Measurements from ENCODE around the gene AGAP3.

Gene AGAP3

GRCh38 chr7:151138153-151138851 lies 52.0 kb downstream of the AGAP3 start:
- H3K27me3 ChIP-seq = no peaks in the 10 kb centered on the region
- H3K4me1 ChIP-seq (ENCODE audit: control insufficient read depth in 1 of 2, insufficient read depth in 1 of 2, low read depth in 1 of 2, low read length in 1 of 2) = no peaks in the 10 kb centered on the region
- peaks cover 12% of the 10 kb centered on the region for H3K36me3 ChIP-seq
- no peak overlapping the region for H3K4me3 ChIP-seq (ENCODE audit: low read depth in 1 of 2, low read length in 1 of 2)
- no peak overlapping the region for H3K27ac ChIP-seq
- H3K9me3 ChIP-seq = no peaks in the 10 kb centered on the region
- TF ChIP-seq, protein P1, sequence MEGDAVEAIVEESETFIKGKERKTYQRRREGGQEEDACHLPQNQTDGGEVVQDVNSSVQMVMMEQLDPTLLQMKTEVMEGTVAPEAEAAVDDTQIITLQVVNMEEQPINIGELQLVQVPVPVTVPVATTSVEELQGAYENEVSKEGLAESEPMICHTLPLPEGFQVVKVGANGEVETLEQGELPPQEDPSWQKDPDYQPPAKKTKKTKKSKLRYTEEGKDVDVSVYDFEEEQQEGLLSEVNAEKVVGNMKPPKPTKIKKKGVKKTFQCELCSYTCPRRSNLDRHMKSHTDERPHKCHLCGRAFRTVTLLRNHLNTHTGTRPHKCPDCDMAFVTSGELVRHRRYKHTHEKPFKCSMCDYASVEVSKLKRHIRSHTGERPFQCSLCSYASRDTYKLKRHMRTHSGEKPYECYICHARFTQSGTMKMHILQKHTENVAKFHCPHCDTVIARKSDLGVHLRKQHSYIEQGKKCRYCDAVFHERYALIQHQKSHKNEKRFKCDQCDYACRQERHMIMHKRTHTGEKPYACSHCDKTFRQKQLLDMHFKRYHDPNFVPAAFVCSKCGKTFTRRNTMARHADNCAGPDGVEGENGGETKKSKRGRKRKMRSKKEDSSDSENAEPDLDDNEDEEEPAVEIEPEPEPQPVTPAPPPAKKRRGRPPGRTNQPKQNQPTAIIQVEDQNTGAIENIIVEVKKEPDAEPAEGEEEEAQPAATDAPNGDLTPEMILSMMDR (IDR thresholded peaks at IDR 0.05) = no peak

DNA sequence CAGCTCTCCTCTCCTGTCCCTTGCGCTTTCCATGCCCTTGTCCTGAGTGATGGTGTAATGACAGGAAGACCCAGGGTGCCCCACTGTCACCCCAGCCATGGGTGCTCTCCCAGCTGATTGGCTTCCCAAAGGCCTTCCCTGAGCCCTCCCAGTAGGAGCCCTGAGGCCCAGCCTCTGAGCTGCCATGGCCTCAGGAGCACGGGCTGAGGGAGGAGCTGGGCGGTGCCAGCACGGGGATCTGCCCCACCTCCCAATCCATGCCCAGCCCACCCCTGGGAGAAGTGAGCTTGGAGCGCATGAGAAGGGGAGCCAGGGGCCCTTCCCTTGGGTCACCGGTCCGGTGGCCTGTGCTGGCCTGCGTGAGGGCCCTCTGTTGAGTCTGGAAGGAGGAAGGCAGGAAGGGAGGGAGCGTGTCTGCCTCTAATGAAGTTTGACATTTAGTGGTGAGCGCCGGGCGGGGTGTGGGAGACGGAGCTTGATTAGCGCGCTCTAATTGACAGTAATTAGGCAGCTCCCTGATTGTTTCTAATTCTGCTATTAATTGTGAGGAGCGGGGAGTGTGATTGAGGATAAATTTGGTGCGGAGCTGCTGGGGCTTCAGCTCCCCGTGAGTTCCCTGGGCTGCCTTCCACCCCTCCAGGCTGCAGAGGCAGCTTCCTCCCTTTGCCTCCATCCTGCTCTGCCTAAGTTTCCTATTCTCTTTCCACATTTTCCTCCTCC lies 53.0 kb downstream of the AGAP3 start:
- no peaks in the 10 kb centered on the region for H3K4me1 ChIP-seq (ENCODE audit: control insufficient read depth in 1 of 2, insufficient read depth in 1 of 2, low read depth in 1 of 2, low read length in 1 of 2)
- no peaks in the 10 kb centered on the region for H3K27me3 ChIP-seq
- H3K4me3 ChIP-seq (ENCODE audit: low read depth in 1 of 2, low read length in 1 of 2) = no peak overlapping the region
- no peak overlapping the region for H3K27ac ChIP-seq
- peaks cover 14% of the 10 kb centered on the region for H3K36me3 ChIP-seq
- TF ChIP-seq, protein P1 (IDR thresholded peaks at IDR 0.05) = no peak
- no peaks in the 10 kb centered on the region for H3K9me3 ChIP-seq

DNA sequence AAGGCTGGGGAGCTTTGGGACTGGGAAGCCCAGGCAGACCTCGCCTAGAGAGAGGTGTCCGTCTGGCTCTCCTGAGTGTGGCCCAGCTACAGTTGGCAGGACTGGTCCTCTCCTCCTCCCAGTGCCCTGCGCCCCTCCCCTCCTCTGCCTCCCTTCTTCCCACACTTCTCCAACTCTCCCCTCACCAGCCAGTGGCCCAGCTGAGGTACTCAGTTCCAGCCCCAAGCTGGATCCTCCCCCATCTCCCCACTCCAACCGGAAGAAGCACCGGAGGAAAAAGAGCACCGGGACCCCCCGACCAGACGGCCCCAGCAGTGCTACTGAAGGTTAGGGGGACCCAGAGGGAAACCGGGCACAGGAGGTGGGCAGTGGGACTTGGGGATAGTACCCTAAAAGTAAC lies 53.5 kb downstream of the AGAP3 start:
- TF ChIP-seq, protein P1 (IDR thresholded peaks at IDR 0.05) = no peak
- H3K36me3 ChIP-seq = peaks cover 8% of the 10 kb centered on the region
- H3K27ac ChIP-seq = no peak overlapping the region

DNA sequence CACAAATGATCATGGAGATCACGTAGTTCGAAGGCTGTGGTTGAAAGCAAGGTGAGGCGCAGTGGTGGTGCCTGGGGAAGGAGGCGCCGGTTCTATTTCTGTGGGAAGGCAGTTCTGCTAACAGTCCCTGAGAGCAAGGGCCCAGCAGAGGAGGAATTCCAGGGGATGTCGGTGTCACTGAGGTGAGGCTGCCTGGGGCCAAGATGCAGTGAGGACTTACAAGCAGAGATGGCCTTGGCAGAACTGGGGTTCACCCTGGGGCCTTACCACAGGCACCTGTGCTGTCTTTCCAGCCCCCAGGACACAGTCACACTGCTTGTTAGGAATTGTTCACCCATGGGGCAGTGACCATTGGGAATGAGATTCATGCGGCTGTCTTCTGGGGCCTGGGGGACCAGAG lies 54.6 kb downstream of the AGAP3 start:
- Histone ChIP-seq H3K27ac (no peak overlapping the region), H3K36me3 (peaks cover 8% of the 10 kb centered on the region), H3K4me3 (ENCODE audit: low read depth in 1 of 2, low read length in 1 of 2) (no peak overlapping the region), H3K9me3 (no peaks in the 10 kb centered on the region), H3K27me3 (no peaks in the 10 kb centered on the region), H3K4me1 (ENCODE audit: control insufficient read depth in 1 of 2, insufficient read depth in 1 of 2, low read depth in 1 of 2, low read length in 1 of 2) (no peaks in the 10 kb centered on the region)
- TF ChIP-seq, protein P1 (IDR thresholded peaks at IDR 0.05) = no peak

More for the DNA sequence above, 53.5 kb downstream of the AGAP3 start:
- H3K27me3 ChIP-seq = no peaks in the 10 kb centered on the region
- no peaks in the 10 kb centered on the region for H3K4me1 ChIP-seq (ENCODE audit: control insufficient read depth in 1 of 2, insufficient read depth in 1 of 2, low read depth in 1 of 2, low read length in 1 of 2)
- H3K4me3 ChIP-seq (ENCODE audit: low read depth in 1 of 2, low read length in 1 of 2) = no peak overlapping the region
- no peaks in the 10 kb centered on the region for H3K9me3 ChIP-seq

DNA sequence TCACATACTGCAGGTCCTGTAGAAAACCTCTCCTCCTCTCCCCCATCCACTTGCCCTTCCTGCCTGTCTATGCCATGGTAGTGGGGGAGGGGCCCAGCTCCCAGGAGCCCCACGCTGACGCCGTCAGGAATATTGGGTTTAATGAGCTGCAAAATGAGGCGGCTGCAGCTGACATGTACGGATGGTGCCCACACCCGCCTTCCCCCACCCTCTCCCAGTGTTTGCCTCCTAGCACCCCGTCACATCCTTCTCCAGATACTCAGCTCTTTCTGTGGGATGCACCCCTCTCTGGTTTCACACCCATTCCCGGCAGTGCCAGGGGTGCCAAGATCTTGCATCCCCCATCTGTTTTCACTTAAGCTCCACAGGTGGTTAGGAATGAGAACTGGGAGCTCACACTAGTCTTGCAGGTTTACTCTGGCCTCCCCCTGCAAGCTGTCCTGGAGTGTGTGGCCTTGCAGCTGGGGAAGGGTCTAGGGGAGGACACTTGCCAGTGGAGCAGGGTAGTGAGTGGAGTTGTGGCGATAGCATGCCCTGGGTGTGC lies 55.1 kb downstream of the AGAP3 start:
- H3K9me3 ChIP-seq = no peaks in the 10 kb centered on the region
- no peaks in the 10 kb centered on the region for H3K4me1 ChIP-seq (ENCODE audit: control insufficient read depth in 1 of 2, insufficient read depth in 1 of 2, low read depth in 1 of 2, low read length in 1 of 2)
- peaks cover 6% of the 10 kb centered on the region for H3K36me3 ChIP-seq
- no peak overlapping the region for H3K4me3 ChIP-seq (ENCODE audit: low read depth in 1 of 2, low read length in 1 of 2)
- TF ChIP-seq, protein P1 (IDR thresholded peaks at IDR 0.05) = no peak
- H3K27ac ChIP-seq = no peak overlapping the region
- H3K27me3 ChIP-seq = no peaks in the 10 kb centered on the region

Data from neutrophil (primary cell).